MCF 10A (cell line): ENCODE results near the gene FGGY. TPM values are rescaled to one million over a fixed set of nuclear protein-coding genes. Genes with fewer than 3 reads are reported as not detected.

Experiments used
- BruUV-seq: library from RNA; stranded (reverse); fragments of 400-500 nt; replicated peaks from 2 replicates; lab custom pipeline; 2021; lab: Mats Ljungman, UMichigan
- CTCF ChIA-PET: fragments of 300-600 bp; sonication (Branson Sonifier 250); formaldehyde crosslinking; extraction: SDS; loops from one replicate; lab custom pipeline; 2021; ENCODE audit warnings: antibody characterized with exemption, inconsistent platforms; lab: Yijun Ruan, JAX
- POLR2A ChIA-PET: fragments of 300-600, 350-650 bp; sonication (Branson Sonifier 250); formaldehyde crosslinking; extraction: SDS; loops from one replicate; lab custom pipeline; 2020; ENCODE audit warnings: antibody characterized with exemption, inconsistent platforms; lab: Yijun Ruan, JAX
- DNase-seq: peaks from one replicate; pipeline ENCODE4 v3.0.0-alpha.2; 2018; ENCODE audit not compliant: unreplicated experiment
- H3K27ac Mint-ChIP-seq: one replicate; pipeline ENCODE4 v1.8.0; 2022; ENCODE audit warnings: mild to moderate bottlenecking, low read depth, mixed read lengths; ENCODE audit not compliant: unreplicated experiment
- H3K27me3 Mint-ChIP-seq: one replicate; pipeline ENCODE4 v1.8.0; 2022; ENCODE audit warnings: mixed read lengths; ENCODE audit not compliant: insufficient read depth, unreplicated experiment
- H3K36me3 Mint-ChIP-seq: one replicate; pipeline ENCODE4 v1.8.0; 2022; ENCODE audit warnings: mild to moderate bottlenecking, moderate library complexity, mixed read lengths; ENCODE audit not compliant: insufficient read depth, unreplicated experiment
- H3K4me1 Mint-ChIP-seq: one replicate; pipeline ENCODE4 v1.8.0; 2022; ENCODE audit warnings: mixed read lengths; ENCODE audit not compliant: insufficient read depth, unreplicated experiment
- H3K4me3 Mint-ChIP-seq: one replicate; pipeline ENCODE4 v1.8.0; 2022; ENCODE audit warnings: mild to moderate bottlenecking, moderate library complexity, mixed read lengths; ENCODE audit not compliant: unreplicated experiment
- H3K9me3 Mint-ChIP-seq: one replicate; pipeline ENCODE4 v1.8.0; 2022; ENCODE audit warnings: mixed read lengths; ENCODE audit not compliant: unreplicated experiment
- intact Hi-C: fragments of 100-400 bp; cut with micrococcal nuclease; formaldehyde crosslinking; loops from 2 replicates; pipeline ENCODE4 v1.14.1; 2022
- total RNA-seq: library from RNA; stranded (reverse); gene quantifications from 2 replicates; pipeline ENCODE4 v1.2.3, GENCODE V29; 2022
- TF ChIP-seq, protein P1 (sequence below): fragments of 200-600 bp; IDR thresholded peaks from one replicate; pipeline ENCODE4 v1.8.0; 2022; ENCODE audit warnings: antibody characterized with exemption, mild to moderate bottlenecking; ENCODE audit not compliant: unreplicated experiment

FGGY gene
- total RNA-seq, 1 experiment from 2014 or later: 10.6 TPM

GRCh38 chr1:59512702-59513101 lies 215.8 kb downstream of the FGGY start:
- H3K36me3 Mint-ChIP-seq: no peaks in the 10 kb centered on the region
- peaks cover 5% of the 10 kb centered on the region for H3K9me3 Mint-ChIP-seq
- intact Hi-C loops: no loop called here
- BruUV-seq: no TSS peak
- TF ChIP-seq, protein P1, sequence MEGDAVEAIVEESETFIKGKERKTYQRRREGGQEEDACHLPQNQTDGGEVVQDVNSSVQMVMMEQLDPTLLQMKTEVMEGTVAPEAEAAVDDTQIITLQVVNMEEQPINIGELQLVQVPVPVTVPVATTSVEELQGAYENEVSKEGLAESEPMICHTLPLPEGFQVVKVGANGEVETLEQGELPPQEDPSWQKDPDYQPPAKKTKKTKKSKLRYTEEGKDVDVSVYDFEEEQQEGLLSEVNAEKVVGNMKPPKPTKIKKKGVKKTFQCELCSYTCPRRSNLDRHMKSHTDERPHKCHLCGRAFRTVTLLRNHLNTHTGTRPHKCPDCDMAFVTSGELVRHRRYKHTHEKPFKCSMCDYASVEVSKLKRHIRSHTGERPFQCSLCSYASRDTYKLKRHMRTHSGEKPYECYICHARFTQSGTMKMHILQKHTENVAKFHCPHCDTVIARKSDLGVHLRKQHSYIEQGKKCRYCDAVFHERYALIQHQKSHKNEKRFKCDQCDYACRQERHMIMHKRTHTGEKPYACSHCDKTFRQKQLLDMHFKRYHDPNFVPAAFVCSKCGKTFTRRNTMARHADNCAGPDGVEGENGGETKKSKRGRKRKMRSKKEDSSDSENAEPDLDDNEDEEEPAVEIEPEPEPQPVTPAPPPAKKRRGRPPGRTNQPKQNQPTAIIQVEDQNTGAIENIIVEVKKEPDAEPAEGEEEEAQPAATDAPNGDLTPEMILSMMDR: no peak
- H3K4me1 Mint-ChIP-seq: peaks cover 5% of the 10 kb centered on the region
- DNase-seq: no peak
- CTCF ChIA-PET: interaction anchor here (0.6 to 1.0 kb wide), 3 partner anchors 15 to 803 kb away, joined by 3 read pairs; no protein-coding TSS in a partner anchor
- POLR2A ChIA-PET: interaction anchor here (0.6 to 1.1 kb wide), 3 partner anchors 69 to 580 kb away, joined by 3 read pairs; no protein-coding TSS in a partner anchor
- no peak overlapping the region for H3K27ac Mint-ChIP-seq
- no peaks in the 10 kb centered on the region for H3K27me3 Mint-ChIP-seq
- no peak overlapping the region for H3K4me3 Mint-ChIP-seq

- DNase-seq: no peak
- ChIA-PET CTCF (interaction anchor here (0.7 kb wide), 2 partner anchors 162 to 350 kb away, joined by 3 to 5 read pairs; no protein-coding TSS in a partner anchor), POLR2A (no interaction called here)
- intact Hi-C loops: no loop called here
- Mint-ChIP-seq H3K9me3 (no peaks in the 10 kb centered on the region), H3K36me3 (no peaks in the 10 kb centered on the region), H3K27me3 (no peaks in the 10 kb centered on the region), H3K27ac (no peak overlapping the region), H3K4me3 (no peak overlapping the region), H3K4me1 (no peaks in the 10 kb centered on the region)
- BruUV-seq: no TSS peak
- TF ChIP-seq, protein P1: no peak
Observed at GRCh38 chr1:59514061-59514909, 217.4 kb downstream of the FGGY start.

- ChIA-PET POLR2A (no interaction called here), CTCF (interaction anchor here (0.6 kb wide), 1 partner anchor 14 kb away, joined by 3 read pairs; no protein-coding TSS in a partner anchor)
- Mint-ChIP-seq H3K27me3 (no peaks in the 10 kb centered on the region), H3K36me3 (no peaks in the 10 kb centered on the region), H3K4me1 (peaks cover 5% of the 10 kb centered on the region), H3K4me3 (no peak overlapping the region), H3K27ac (no peak overlapping the region), H3K9me3 (no peaks in the 10 kb centered on the region)
- DNase-seq: no peak
- intact Hi-C loops: no loop called here
- TF ChIP-seq, protein P1: no peak
- BruUV-seq: no TSS peak
Observed at GRCh38 chr1:59516881-59517280, 220.0 kb downstream of the FGGY start.

DNA sequence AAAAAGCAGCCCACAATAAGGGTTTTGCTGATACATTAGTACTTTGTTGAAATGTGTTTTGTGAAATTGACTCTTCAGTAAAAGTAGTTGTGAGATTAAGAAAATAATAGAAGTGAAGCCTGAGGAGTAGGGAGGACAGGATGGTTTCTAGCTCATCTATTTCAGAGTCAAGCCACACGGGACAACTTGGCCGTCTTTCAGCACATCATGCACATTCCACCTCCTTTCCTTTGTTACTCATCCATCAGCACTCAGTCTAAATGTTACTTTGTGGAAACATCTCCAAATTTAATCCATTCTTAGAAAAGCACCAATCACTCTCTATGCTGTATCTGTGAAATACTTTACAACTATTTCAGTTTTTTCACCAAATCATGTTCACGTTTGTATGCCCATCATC lies 223.3 kb downstream of the FGGY start:
- intact Hi-C loops: no loop called here
- CTCF ChIA-PET: interaction anchor here (0.6 kb wide), 2 partner anchors 75 to 1249 kb away, joined by 3 to 5 read pairs; no protein-coding TSS in a partner anchor
- peaks cover 5% of the 10 kb centered on the region for H3K4me1 Mint-ChIP-seq
- no peak for DNase-seq
- H3K27me3 Mint-ChIP-seq: no peaks in the 10 kb centered on the region
- BruUV-seq: no TSS peak
- H3K36me3 Mint-ChIP-seq: no peaks in the 10 kb centered on the region
- H3K27ac Mint-ChIP-seq: no peak overlapping the region
- no peaks in the 10 kb centered on the region for H3K9me3 Mint-ChIP-seq
- POLR2A ChIA-PET: interaction anchor here (0.9 kb wide), 1 partner anchor 11 kb away, joined by 3 read pairs; no protein-coding TSS in a partner anchor
- TF ChIP-seq, protein P1: no peak
- H3K4me3 Mint-ChIP-seq: no peak overlapping the region
